COLO668 (cell line): Measurements from ENCODE around the gene EIF5A2.

Source experiments
- DNase-seq: peaks from one replicate; lab custom pipeline; 2025; ENCODE audit not compliant: unreplicated experiment; lab: John Stamatoyannopoulos, UW

EIF5A2 gene

DNA sequence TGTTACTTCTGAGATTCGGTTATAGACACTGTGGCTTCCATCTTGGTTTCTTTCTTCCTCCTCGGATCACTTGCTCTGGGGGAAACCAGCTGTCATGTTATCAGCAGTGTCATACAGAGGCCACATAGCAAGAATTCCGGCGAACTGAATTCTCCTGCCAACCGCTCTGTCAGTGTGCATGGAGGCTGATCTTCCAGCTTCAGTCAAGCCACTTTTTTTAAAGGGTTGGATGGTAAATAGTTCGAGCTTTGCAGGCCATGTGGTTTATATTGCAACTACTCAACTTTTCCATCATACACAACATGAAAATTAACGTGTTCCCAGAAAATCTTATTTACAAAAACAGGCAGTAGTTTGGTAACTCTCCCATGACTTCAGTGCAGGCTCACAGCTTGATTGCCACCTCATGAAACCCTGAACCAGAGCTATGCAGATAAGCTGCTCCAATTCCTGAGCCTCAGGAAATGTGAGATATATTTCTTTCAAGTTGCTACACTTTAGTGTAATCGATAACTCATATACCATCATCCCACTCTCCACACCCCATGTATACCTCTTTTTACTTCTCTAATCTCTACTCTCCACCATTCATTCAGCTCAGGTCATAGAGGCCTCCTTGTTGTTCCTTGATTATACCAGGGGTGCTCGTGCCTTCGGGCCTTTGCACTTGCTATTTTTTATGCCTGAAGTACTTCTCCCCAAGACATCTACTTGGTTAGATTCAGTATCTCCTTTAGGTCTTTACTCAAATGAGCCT is 45.6 kb downstream of the EIF5A2 start:
- no peak for DNase-seq

DNA sequence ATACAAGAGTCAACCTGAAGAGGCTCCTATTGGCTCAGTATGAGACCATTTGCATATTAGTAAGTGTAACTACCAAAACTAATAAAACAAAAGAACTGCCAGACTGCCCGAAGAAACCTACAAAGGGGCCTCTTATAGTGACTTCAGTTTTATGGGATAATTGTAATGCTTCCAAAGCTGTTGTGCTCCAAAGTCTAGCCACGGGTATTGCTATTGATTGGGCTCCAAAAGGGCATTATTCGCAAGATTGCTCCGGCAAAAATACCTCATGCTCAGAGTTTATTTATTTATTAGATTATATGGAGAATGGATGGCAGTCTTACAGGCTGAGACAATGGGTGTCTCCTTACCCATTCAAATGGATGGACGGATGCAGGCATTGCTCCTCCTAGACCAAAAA is 49.8 kb downstream of the EIF5A2 start:
- DNase-seq: no peak

DNA sequence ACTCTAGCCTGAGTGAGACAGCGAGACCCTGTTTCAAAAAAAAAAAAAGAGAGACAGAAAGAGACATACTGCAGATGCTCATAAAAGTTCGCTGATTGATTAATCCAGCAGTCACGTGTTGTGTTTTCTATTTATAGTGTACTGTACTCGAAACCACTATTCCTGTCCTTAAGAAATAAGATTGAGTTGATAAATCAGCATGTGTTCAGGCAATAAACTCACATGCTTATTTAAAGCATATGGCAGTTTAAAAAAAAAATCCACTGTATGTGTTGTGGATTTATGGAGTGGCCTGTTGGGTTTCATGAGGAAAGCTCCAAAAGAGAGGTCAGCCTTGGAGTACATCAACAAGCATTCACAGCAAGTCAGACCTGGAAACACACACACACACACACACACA is 56.1 kb downstream of the EIF5A2 start:
- DNase-seq: no peak

DNA sequence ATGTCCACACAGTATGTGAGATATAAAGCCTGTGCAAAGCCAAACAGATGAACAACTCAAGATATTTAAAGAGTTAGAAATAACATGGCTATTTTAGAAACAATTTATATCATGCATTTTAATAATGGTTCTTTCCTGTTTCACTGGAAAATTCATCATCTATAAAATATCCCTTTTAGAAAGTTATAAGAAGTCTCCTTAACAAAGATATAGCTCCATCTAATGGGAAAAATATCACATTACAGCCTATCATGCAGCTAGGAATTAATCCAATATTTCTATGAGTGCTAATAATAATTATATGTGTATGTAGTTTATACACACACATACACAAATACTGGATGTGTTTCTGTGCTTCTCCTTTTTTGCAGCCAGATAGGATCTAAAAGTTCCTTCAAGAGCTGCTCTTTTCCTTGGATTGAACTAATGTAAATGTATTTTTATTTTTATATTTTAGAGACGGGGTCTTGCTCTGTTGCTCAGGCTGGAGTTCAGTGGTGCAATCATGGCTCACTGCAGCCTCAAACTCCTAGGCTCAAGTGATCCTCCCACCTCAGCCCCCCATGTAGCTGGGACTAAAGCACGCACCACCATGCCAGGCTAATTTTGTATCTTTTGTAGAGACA is 60.0 kb downstream of the EIF5A2 start:
- DNase-seq: no peak

DNA sequence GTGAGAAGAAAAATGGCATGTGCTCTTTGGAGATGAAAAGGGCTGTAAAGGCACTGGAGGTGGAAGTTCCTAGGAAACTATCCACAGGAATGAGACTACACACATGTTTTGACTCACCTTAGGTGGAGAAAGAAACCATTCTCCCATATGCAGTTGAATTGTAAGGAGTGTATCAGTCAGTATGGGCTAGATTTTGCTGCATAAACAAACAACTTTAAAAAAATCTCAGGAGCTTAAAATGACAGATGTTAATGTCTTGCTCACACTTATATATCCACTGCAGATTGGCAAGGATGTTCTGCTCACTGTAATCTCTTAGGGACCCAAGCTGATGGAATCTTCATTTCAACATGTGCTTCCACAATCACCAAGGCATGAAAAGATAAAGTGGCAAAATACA is 64.1 kb downstream of the EIF5A2 start:
- DNase-seq: no peak

GRCh38 chr3:170840291-170840859 is 68.1 kb downstream of the EIF5A2 start:
- DNase-seq: no peak

GRCh38 chr3:170839518-170840100 is 68.8 kb downstream of the EIF5A2 start:
- DNase-seq: no peak
